ENCODE results near the gene NXNL2.

- TF ChIP-seq CTCF (IDR thresholded peaks at IDR 0.05) (no peak), POLR2A (IDR thresholded peaks at IDR 0.05) (no peak)
Measured at GRCh38 chr9:88501086-88501485, 33.9 kb upstream of the NXNL2 start.

All from breast epithelium (tissue), 3 donors.